HEK293 (cell line): Measurements from ENCODE around the gene WNK4.

Source experiments
- BCL11B ChIP-seq: fragments of 450-650 bp; formaldehyde crosslinking; IDR thresholded peaks from 2 replicates; pipeline ENCODE4 v1.5.1; 2016; ENCODE audit warnings: low read depth, missing biosample characterization, missing genetic modification characterization
- GLIS1 ChIP-seq: fragments of 450-650 bp; formaldehyde crosslinking; IDR thresholded peaks from 2 replicates; pipeline ENCODE4 v1.5.1; 2016; ENCODE audit warnings: missing biosample characterization, missing genetic modification characterization
- OVOL3 ChIP-seq: fragments of 450-650 bp; formaldehyde crosslinking; IDR thresholded peaks from 2 replicates; pipeline ENCODE4 v1.5.1; 2016; ENCODE audit warnings: missing biosample characterization, missing genetic modification characterization
- SP3 ChIP-seq: fragments of 450-650 bp; formaldehyde crosslinking; IDR thresholded peaks from 2 replicates; pipeline ENCODE4 v1.5.1; 2016; ENCODE audit warnings: missing biosample characterization, missing genetic modification characterization
- ZFHX2 ChIP-seq: fragments of 450-650 bp; formaldehyde crosslinking; conservative IDR thresholded peaks from 2 replicates; pipeline ENCODE4 v1.5.1; 2016; ENCODE audit warnings: missing biosample characterization, missing genetic modification characterization
- ZFP41 ChIP-seq: fragments of 450-650 bp; formaldehyde crosslinking; IDR thresholded peaks from 2 replicates; pipeline ENCODE4 v1.5.1; 2016; ENCODE audit warnings: missing biosample characterization, missing genetic modification characterization, borderline replicate concordance
- ZIC2 ChIP-seq: fragments of 450-650 bp; formaldehyde crosslinking; IDR thresholded peaks from 2 replicates; pipeline ENCODE4 v1.5.1; 2016; ENCODE audit warnings: missing biosample characterization, missing genetic modification characterization
- ZNF2 ChIP-seq: fragments of 450-650 bp; formaldehyde crosslinking; IDR thresholded peaks from 2 replicates; pipeline ENCODE4 v1.5.1; 2016; ENCODE audit warnings: missing biosample characterization, missing genetic modification characterization
- ZNF202 ChIP-seq: fragments of 450-650 bp; formaldehyde crosslinking; IDR thresholded peaks from 2 replicates; pipeline ENCODE4 v1.5.1; 2016; ENCODE audit warnings: missing biosample characterization, missing genetic modification characterization, borderline replicate concordance
- ZNF302 ChIP-seq: fragments of 450-650 bp; formaldehyde crosslinking; IDR thresholded peaks from 2 replicates; pipeline ENCODE4 v1.5.1; 2016; ENCODE audit warnings: missing biosample characterization, missing genetic modification characterization, low read depth
- ZNF423 ChIP-seq: fragments of 450-650 bp; formaldehyde crosslinking; IDR thresholded peaks from 2 replicates; pipeline ENCODE4 v1.5.1; 2016; ENCODE audit warnings: missing biosample characterization, missing genetic modification characterization
- ZNF426 ChIP-seq: fragments of 450-650 bp; formaldehyde crosslinking; IDR thresholded peaks from 2 replicates; pipeline ENCODE4 v1.5.1; 2017; ENCODE audit warnings: missing biosample characterization, missing genetic modification characterization, mild to moderate bottlenecking, inconsistent platforms, moderate library complexity
- ZNF433 ChIP-seq: fragments of 450-650 bp; formaldehyde crosslinking; IDR thresholded peaks from 2 replicates; pipeline ENCODE4 v1.5.1; 2016; ENCODE audit warnings: missing biosample characterization, missing genetic modification characterization, low read depth
- ZNF555 ChIP-seq: fragments of 450-650 bp; formaldehyde crosslinking; conservative IDR thresholded peaks from 2 replicates; pipeline ENCODE4 v1.5.1; 2017; ENCODE audit warnings: missing biosample characterization, mild to moderate bottlenecking, missing genetic modification characterization, inconsistent platforms
- ZSCAN16 ChIP-seq: fragments of 450-650 bp; formaldehyde crosslinking; IDR thresholded peaks from 2 replicates; pipeline ENCODE4 v1.5.1; 2016; ENCODE audit warnings: missing biosample characterization, missing genetic modification characterization
- ZSCAN30 ChIP-seq: fragments of 450-650 bp; IDR thresholded peaks from 2 replicates; pipeline ENCODE4 v1.5.1; 2018; ENCODE audit warnings: missing biosample characterization, mild to moderate bottlenecking, missing genetic modification characterization, moderate library complexity
- TF ChIP-seq, protein P1 (sequence below): fragments of 450-650 bp; IDR thresholded peaks from 2 replicates; pipeline ENCODE4 v1.5.1; 2018; ENCODE audit warnings: missing biosample characterization, missing genetic modification characterization
- TF ChIP-seq, protein P2 (sequence below): fragments of 450-650 bp; formaldehyde crosslinking; IDR thresholded peaks from 2 replicates; pipeline ENCODE4 v1.5.1; 2016; ENCODE audit warnings: missing biosample characterization, missing genetic modification characterization, low read depth
- TF ChIP-seq, protein P3 (sequence below): fragments of 450-650 bp; formaldehyde crosslinking; IDR thresholded peaks from 2 replicates; pipeline ENCODE4 v1.5.1; 2016; ENCODE audit warnings: missing biosample characterization, missing genetic modification characterization, borderline replicate concordance
- TF ChIP-seq, protein P4 (sequence below): fragments of 450-650 bp; formaldehyde crosslinking; IDR thresholded peaks from 2 replicates; pipeline ENCODE4 v1.5.1; 2016; ENCODE audit warnings: missing biosample characterization, missing genetic modification characterization
- TF ChIP-seq, protein P5 (sequence below): fragments of 450-650 bp; formaldehyde crosslinking; IDR thresholded peaks from 2 replicates; pipeline ENCODE4 v1.5.1; 2016; ENCODE audit warnings: missing biosample characterization, missing genetic modification characterization
- TF ChIP-seq, protein P6 (sequence below): fragments of 450-650 bp; formaldehyde crosslinking; IDR thresholded peaks from 2 replicates; pipeline ENCODE4 v1.5.1; 2017; ENCODE audit warnings: missing biosample characterization, missing genetic modification characterization
- TF ChIP-seq, protein P7 (sequence below): fragments of 450-650 bp; formaldehyde crosslinking; IDR thresholded peaks from 2 replicates; pipeline ENCODE4 v1.5.1; 2016; ENCODE audit warnings: missing biosample characterization, missing genetic modification characterization
- TF ChIP-seq, protein P8 (sequence below): fragments of 450-650 bp; formaldehyde crosslinking; IDR thresholded peaks from 2 replicates; pipeline ENCODE4 v1.5.1; 2016; ENCODE audit warnings: missing biosample characterization, missing genetic modification characterization

WNK4 gene

DNA sequence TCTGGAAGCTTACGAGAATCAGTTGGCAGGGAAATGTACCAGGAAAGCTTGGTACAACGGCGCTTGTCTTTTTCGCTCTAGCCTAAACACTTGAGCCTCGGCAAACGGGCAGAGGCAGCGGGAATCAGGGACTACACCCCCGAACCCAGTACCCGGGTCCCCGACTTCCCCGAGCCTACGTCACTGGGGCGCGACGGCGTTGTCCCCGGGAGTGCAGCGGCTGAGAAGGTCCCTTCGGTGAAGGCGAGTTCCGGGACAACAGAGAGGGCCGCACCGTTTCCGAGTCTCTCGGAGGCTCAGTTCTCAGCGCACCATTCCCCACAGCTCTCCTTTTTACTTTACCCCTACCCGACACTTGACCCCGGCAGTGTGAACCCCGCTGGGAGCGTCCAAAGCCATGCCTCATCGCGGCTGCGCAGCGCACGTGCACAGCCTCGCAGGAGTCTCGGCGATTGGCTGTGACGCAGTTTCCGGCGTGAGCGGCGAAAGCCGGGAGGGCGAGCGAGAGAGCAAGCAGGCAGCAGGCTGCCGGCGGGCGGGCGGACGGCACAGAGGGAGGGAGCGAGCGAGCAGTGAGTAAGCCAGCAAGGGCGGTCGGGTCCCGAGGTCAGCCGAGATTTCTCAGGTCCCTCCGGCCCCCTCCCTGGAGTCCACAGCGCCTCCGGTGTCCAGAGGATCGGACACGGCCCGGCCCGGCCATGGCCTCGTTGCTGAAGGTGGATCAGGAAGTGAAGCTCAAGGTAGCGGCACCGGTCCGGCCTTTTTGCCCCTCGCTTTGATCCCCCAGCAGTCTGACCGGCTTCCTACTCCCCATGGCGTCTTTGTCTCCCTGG is 52.7 kb downstream of the WNK4 start, which contains the start of gene PSME3 (continued):
- TF ChIP-seq, protein P1, sequence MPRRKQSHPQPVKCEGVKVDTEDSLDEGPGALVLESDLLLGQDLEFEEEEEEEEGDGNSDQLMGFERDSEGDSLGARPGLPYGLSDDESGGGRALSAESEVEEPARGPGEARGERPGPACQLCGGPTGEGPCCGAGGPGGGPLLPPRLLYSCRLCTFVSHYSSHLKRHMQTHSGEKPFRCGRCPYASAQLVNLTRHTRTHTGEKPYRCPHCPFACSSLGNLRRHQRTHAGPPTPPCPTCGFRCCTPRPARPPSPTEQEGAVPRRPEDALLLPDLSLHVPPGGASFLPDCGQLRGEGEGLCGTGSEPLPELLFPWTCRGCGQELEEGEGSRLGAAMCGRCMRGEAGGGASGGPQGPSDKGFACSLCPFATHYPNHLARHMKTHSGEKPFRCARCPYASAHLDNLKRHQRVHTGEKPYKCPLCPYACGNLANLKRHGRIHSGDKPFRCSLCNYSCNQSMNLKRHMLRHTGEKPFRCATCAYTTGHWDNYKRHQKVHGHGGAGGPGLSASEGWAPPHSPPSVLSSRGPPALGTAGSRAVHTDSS (tag by site-specific recombination): no peak
- peak; percentile 76 for TF ChIP-seq GLIS1 (tag by site-specific recombination)
- no peak for TF ChIP-seq ZNF433
- TF ChIP-seq ZFP41 (tag by site-specific recombination): no peak
- TF ChIP-seq ZSCAN30 (tag by site-specific recombination): peak; percentile 18
- TF ChIP-seq, protein P2, sequence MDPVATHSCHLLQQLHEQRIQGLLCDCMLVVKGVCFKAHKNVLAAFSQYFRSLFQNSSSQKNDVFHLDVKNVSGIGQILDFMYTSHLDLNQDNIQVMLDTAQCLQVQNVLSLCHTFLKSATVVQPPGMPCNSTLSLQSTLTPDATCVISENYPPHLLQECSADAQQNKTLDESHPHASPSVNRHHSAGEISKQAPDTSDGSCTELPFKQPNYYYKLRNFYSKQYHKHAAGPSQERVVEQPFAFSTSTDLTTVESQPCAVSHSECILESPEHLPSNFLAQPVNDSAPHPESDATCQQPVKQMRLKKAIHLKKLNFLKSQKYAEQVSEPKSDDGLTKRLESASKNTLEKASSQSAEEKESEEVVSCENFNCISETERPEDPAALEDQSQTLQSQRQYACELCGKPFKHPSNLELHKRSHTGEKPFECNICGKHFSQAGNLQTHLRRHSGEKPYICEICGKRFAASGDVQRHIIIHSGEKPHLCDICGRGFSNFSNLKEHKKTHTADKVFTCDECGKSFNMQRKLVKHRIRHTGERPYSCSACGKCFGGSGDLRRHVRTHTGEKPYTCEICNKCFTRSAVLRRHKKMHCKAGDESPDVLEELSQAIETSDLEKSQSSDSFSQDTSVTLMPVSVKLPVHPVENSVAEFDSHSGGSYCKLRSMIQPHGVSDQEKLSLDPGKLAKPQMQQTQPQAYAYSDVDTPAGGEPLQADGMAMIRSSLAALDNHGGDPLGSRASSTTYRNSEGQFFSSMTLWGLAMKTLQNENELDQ (tag by site-specific recombination): no peak
- TF ChIP-seq, protein P3, sequence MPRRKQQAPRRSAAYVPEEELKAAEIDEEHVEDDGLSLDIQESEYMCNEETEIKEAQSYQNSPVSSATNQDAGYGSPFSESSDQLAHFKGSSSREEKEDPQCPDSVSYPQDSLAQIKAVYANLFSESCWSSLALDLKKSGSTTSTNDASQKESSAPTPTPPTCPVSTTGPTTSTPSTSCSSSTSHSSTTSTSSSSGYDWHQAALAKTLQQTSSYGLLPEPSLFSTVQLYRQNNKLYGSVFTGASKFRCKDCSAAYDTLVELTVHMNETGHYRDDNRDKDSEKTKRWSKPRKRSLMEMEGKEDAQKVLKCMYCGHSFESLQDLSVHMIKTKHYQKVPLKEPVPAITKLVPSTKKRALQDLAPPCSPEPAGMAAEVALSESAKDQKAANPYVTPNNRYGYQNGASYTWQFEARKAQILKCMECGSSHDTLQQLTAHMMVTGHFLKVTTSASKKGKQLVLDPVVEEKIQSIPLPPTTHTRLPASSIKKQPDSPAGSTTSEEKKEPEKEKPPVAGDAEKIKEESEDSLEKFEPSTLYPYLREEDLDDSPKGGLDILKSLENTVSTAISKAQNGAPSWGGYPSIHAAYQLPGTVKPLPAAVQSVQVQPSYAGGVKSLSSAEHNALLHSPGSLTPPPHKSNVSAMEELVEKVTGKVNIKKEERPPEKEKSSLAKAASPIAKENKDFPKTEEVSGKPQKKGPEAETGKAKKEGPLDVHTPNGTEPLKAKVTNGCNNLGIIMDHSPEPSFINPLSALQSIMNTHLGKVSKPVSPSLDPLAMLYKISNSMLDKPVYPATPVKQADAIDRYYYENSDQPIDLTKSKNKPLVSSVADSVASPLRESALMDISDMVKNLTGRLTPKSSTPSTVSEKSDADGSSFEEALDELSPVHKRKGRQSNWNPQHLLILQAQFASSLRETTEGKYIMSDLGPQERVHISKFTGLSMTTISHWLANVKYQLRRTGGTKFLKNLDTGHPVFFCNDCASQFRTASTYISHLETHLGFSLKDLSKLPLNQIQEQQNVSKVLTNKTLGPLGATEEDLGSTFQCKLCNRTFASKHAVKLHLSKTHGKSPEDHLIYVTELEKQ (tag by site-specific recombination): no peak
- TF ChIP-seq ZFHX2 (tag by site-specific recombination): no peak; the same call in 1 of the 2 replicates
- TF ChIP-seq SP3 (tag by site-specific recombination): peak; percentile 60
- TF ChIP-seq ZNF2 (tag by site-specific recombination): peak; percentile 97
- TF ChIP-seq ZNF555 (tag by site-specific recombination): no peak
- no peak for TF ChIP-seq ZNF426 (tag by site-specific recombination)
- peak; percentile 33; the same call in 1 of the 2 replicates for TF ChIP-seq BCL11B (tag by site-specific recombination)
- TF ChIP-seq, protein P4, sequence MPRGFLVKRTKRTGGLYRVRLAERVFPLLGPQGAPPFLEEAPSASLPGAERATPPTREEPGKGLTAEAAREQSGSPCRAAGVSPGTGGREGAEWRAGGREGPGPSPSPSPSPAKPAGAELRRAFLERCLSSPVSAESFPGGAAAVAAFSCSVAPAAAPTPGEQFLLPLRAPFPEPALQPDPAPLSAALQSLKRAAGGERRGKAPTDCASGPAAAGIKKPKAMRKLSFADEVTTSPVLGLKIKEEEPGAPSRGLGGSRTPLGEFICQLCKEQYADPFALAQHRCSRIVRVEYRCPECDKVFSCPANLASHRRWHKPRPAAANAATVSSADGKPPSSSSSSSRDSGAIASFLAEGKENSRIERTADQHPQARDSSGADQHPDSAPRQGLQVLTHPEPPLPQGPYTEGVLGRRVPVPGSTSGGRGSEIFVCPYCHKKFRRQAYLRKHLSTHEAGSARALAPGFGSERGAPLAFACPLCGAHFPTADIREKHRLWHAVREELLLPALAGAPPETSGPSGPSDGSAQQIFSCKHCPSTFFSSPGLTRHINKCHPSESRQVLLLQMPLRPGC (tag by site-specific recombination): 0 out of 2 replicates have a peak, but pooled peaks have one; percentile 12
- no peak for TF ChIP-seq ZSCAN16
- TF ChIP-seq, protein P5, sequence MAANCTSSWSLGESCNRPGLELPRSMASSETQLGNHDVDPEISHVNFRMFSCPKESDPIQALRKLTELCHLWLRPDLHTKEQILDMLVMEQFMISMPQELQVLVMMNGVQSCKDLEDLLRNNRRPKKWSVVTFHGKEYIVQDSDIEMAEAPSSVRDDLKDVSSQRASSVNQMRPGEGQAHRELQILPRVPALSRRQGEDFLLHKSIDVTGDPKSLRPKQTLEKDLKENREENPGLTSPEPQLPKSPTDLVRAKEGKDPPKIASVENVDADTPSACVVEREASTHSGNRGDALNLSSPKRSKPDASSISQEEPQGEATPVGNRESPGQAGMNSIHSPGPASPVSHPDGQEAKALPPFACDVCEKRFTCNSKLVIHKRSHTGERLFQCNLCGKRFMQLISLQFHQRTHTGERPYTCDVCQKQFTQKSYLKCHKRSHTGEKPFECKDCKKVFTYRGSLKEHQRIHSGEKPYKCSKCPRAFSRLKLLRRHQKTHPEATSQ (tag by site-specific recombination): peak; percentile 67; the same call in 1 of the 2 replicates
- TF ChIP-seq, protein P6, sequence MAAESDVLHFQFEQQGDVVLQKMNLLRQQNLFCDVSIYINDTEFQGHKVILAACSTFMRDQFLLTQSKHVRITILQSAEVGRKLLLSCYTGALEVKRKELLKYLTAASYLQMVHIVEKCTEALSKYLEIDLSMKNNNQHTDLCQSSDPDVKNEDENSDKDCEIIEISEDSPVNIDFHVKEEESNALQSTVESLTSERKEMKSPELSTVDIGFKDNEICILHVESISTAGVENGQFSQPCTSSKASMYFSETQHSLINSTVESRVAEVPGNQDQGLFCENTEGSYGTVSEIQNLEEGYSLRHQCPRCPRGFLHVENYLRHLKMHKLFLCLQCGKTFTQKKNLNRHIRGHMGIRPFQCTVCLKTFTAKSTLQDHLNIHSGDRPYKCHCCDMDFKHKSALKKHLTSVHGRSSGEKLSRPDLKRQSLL (tag by site-specific recombination): no peak
- TF ChIP-seq, protein P7, sequence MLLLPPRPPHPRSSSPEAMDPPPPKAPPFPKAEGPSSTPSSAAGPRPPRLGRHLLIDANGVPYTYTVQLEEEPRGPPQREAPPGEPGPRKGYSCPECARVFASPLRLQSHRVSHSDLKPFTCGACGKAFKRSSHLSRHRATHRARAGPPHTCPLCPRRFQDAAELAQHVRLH (tag by site-specific recombination): peak; percentile 85
- TF ChIP-seq, protein P8, sequence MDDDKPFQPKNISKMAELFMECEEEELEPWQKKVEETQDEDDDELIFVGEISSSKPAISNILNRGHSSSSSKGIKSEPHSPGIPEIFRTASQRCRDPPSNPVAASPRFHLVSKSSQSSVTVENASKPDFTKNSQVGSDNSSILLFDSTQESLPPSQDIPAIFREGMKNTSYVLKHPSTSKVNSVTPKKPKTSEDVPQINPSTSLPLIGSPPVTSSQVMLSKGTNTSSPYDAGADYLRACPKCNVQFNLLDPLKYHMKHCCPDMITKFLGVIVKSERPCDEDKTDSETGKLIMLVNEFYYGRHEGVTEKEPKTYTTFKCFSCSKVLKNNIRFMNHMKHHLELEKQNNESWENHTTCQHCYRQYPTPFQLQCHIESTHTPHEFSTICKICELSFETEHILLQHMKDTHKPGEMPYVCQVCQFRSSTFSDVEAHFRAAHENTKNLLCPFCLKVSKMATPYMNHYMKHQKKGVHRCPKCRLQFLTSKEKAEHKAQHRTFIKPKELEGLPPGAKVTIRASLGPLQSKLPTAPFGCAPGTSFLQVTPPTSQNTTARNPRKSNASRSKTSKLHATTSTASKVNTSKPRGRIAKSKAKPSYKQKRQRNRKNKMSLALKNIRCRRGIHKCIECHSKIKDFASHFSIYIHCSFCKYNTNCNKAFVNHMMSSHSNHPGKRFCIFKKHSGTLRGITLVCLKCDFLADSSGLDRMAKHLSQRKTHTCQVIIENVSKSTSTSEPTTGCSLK: no peak
- peak; percentile 49; the same call in 1 of the 2 replicates for TF ChIP-seq ZNF423 (tag by site-specific recombination)
- peak; percentile 89 for TF ChIP-seq ZIC2 (tag by site-specific recombination)
- TF ChIP-seq ZNF302: no peak
- TF ChIP-seq OVOL3 (tag by site-specific recombination): peak; percentile 32; the same call in 1 of the 2 replicates
- TF ChIP-seq ZNF202 (tag by site-specific recombination): no peak
